Tibial artery (tissue), 4 donors: ENCODE results near the gene SUSD1.

ENCODE experiments used
- DNase-seq, 2 donors: peaks; one replicate each; pipeline ENCODE4 v3.0.0-alpha.2; 2019
- H3K27ac ChIP-seq, 2 donors: fragments of 200-600 bp; sonication (generic) in 1 of 2; 1 replicate in 1 of 2; 2 replicates in 1 of 2; pipeline ENCODE4 v1.5.1; 2018 to 2019; ENCODE audit warnings: mild to moderate bottlenecking in 1 of 2
- H3K27me3 ChIP-seq, 2 donors: fragments of 200-600 bp; sonication (generic) in 1 of 2; one replicate each; pipeline versions ENCODE4 v1.5.1 to v1.6.0; 2016 to 2019
- H3K36me3 ChIP-seq, 3 donors: fragments of 200-600 bp; sonication (generic) in 2 of 3; one replicate each; pipeline ENCODE4 v1.5.1; 2016 to 2019; ENCODE audit warnings: mild to moderate bottlenecking in 2 of 3
- H3K4me1 ChIP-seq, 4 donors: fragments of 200-600 bp; sonication (generic) in 2 of 4; 1 replicate in 3 of 4; 2 replicates in 1 of 4; pipeline ENCODE4 v1.5.1; 2016 to 2019
- H3K4me3 ChIP-seq, 2 donors: fragments of 200-600 bp; sonication (generic) in 1 of 2; 1 replicate in 1 of 2; 2 replicates in 1 of 2; pipeline ENCODE4 v1.5.1; 2018 to 2019; ENCODE audit warnings: mild to moderate bottlenecking in 2 of 2
- H3K9me3 ChIP-seq, 3 donors: fragments of 200-600 bp; sonication (generic) in 1 of 3; one replicate each; pipeline ENCODE4 v1.5.1; 2016 to 2019
- intact Hi-C: fragments of 100-400 bp; cut with DNase I; formaldehyde crosslinking; loops from one replicate; pipeline ENCODE4 v1.15.0; 2023; ENCODE audit warnings: low total_unique reads
- TF ChIP-seq, protein P1 (sequence below), 2 experiments: fragments of 200-600 bp in 1 of 2; fragments of 450-650 bp in 1 of 2; IDR thresholded peaks; one replicate each; pipeline ENCODE4 v1.5.1; 2017 to 2019; ENCODE audit warnings: antibody characterized with exemption in 2 of 2, mild to moderate bottlenecking in 1 of 2, moderate library complexity in 1 of 2

Gene SUSD1

DNA sequence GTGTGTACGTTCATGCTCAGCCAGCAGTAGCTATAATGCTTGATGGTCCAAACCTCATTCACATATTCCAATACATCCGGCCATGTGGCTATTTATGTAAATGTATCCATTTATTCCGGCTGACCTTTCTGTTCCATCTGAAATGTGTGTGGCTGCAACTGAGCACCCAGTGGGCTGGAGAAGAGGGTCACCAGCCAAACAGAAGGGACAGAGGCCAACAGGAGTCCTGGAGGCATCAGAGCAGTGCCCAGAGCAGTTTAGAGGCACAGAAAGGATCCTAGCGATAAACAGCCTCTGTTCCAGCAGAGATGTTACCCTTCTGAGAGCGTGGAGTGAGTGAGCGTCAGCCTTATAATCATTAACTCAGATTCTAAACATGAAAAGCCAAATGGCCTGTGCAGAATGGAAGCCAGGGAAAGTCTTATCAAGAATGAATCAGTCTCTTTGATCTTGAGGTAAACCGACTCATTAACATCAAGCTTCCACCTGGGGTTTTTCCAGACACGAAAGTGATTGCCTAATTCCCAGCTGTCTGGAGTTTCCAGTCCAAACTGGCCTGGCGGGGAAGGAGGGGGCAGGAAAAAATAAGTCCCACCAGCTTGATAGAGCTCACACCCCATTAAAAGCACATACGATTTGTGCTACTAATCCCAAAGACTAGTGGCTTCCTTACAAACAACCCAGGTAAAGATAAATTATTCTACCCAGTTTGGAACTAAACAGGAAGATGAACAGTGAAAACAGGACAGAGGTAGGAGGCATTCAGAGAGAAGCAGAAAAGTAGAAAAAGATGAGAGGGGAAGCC lies 55.7 kb downstream of the SUSD1 start:
- TF ChIP-seq, protein P1, sequence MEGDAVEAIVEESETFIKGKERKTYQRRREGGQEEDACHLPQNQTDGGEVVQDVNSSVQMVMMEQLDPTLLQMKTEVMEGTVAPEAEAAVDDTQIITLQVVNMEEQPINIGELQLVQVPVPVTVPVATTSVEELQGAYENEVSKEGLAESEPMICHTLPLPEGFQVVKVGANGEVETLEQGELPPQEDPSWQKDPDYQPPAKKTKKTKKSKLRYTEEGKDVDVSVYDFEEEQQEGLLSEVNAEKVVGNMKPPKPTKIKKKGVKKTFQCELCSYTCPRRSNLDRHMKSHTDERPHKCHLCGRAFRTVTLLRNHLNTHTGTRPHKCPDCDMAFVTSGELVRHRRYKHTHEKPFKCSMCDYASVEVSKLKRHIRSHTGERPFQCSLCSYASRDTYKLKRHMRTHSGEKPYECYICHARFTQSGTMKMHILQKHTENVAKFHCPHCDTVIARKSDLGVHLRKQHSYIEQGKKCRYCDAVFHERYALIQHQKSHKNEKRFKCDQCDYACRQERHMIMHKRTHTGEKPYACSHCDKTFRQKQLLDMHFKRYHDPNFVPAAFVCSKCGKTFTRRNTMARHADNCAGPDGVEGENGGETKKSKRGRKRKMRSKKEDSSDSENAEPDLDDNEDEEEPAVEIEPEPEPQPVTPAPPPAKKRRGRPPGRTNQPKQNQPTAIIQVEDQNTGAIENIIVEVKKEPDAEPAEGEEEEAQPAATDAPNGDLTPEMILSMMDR (IDR thresholded peaks at IDR 0.05), result no peak
- no peak for DNase-seq
- no peaks in the 10 kb centered on the region for H3K9me3 ChIP-seq
- H3K36me3 ChIP-seq, result peaks cover 12 to 33% (median 18%) of the 10 kb centered on the region in 3 donors
- intact Hi-C loops, result no loop called here
- H3K27ac ChIP-seq, result no peak overlapping the region
- H3K4me3 ChIP-seq, result no peak overlapping the region
- no peaks in the 10 kb centered on the region for H3K4me1 ChIP-seq
- H3K27me3 ChIP-seq, result no peaks in the 10 kb centered on the region

DNA sequence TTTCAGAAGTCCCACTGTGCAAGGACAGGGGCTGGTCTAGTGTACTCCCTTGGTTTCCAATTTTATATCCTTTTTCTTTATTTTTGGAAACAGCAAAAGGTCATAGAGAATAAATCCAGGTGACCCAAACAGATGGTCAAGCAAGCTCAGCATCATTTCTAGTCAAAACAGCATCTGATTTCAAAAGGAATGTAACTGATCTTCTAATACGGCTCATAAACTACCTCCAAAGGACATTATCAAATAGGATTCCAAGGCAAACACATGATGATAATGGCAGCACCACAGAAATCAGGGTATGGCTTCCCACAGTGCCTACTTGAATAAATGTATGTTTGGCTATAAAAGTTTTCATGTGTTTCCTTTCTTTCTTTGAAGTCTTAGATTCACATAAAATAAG lies 57.1 kb downstream of the SUSD1 start:
- intact Hi-C loops, result no loop called here
- Histone ChIP-seq H3K4me3 (no peak overlapping the region), H3K27me3 (no peaks in the 10 kb centered on the region), H3K9me3 (no peaks in the 10 kb centered on the region), H3K27ac (no peak overlapping the region), H3K4me1 (no peaks in the 10 kb centered on the region), H3K36me3 (peaks cover under 1 to 20% (median 8%) of the 10 kb centered on the region in 3 donors)
- no peak for DNase-seq
- TF ChIP-seq, protein P1 (IDR thresholded peaks at IDR 0.05), result no peak

DNA sequence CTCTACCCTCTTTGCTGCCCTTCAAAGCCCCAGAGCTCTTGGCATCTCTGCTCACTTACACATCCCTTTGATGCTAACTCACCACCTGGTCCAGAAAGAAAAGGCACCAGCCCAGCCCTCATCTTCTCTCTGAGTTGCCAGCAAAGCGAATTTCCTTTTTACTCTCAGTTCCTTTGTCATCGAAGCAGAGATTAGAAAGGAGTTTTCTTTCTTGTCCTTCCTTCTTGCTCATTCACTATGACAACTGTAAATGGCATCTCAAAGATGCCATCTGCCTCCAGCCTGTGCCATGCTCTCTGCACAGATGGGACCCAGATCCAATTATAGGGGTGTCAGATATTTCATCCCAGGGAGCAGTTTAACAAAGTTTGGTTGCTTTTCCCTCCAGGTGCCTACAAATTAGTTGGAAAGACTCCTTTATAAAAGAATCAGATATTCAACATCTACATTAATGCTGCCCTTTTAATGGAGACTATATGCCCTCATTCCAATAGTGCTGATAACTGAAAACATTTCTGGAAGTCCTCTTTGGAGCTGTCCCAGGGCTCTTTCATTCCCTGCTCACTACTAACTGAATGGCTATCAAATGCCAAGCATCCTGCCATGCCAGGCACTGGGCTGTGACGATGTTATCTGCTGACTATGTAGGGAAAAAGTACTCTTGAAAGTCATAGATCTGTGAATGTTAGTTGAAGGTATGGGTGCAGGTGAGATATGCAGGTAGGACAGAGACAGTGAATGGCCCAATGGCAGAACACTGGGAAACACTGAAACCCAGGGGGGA lies 58.9 kb downstream of the SUSD1 start:
- TF ChIP-seq, protein P1 (IDR thresholded peaks at IDR 0.05), result no peak
- no peak for DNase-seq
- H3K9me3 ChIP-seq, result no peaks in the 10 kb centered on the region
- H3K27me3 ChIP-seq, result no peaks in the 10 kb centered on the region
- no peak overlapping the region for H3K27ac ChIP-seq
- H3K4me1 ChIP-seq, result no peaks in the 10 kb centered on the region
- intact Hi-C loops, result no loop called here
- H3K36me3 ChIP-seq, result peaks cover 2 to 15% (median 11%) of the 10 kb centered on the region in 3 donors
- no peak overlapping the region for H3K4me3 ChIP-seq

DNA sequence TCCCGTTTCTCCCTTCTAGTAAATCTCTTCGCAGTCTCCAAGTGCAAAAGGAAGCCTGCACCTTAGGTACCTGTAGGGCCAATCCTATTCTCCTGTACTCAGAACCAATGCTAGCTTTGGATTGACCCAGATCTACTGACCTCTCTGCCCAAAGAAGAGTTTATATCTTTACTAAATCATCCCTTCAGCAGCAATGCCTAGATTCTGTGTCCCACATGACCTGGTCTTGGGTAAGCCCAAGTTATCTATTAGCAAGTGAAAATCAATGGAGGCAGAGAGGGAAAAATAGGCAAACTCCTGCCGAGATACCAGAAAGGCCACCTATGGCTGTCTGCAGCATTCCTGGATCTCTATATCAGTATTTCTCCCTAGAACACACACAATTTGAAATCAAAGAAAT lies 60.0 kb downstream of the SUSD1 start:
- no peak overlapping the region for H3K27ac ChIP-seq

DNA sequence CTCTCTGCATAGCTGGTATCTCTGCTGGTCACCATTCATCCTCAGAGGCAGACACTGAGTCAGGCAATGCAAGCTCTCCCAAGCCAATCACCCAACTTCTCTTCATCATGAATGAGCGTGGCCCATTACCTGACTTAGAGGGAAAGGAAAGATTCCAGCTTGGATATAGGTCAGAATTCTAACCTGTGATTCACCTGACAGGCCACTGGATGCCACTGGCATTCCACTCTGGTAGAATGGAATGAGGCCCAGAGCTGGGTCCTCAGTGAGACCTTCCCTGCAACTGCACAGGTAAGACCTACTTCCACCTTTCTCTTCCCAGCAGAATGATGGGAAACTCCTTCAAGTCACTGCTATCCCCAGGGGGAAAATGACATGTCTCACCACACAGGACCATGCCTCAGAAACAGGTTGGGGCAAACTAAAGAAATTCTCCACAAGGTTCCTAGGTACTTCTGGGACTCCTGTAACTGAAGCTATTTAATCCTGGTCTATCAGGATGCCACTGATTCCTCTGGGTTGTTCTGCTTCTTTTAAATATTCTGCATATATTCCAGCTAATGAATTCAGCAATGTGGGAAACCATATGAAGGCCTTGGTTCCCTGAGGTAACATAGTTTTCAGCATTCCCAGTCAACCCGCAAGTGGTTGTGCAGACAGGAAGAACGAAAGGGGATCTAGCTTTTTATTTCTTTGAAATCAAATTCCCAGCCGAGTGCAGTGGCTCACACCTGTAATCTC lies 62.0 kb downstream of the SUSD1 start:
- intact Hi-C loops, result no loop called here
- TF ChIP-seq, protein P1 (IDR thresholded peaks at IDR 0.05), result peak; percentile 28 to 40

More for the DNA sequence above, 60.0 kb downstream of the SUSD1 start:
- Histone ChIP-seq H3K4me3 (no peak overlapping the region), H3K4me1 (no peaks in the 10 kb centered on the region), H3K9me3 (no peaks in the 10 kb centered on the region), H3K27me3 (no peaks in the 10 kb centered on the region), H3K36me3 (peaks cover 5 to 16% (median 14%) of the 10 kb centered on the region in 3 donors)
- intact Hi-C loops, result no loop called here
- TF ChIP-seq, protein P1 (IDR thresholded peaks at IDR 0.05), result no peak
- no peak for DNase-seq

More for the DNA sequence above, 62.0 kb downstream of the SUSD1 start:
- Histone ChIP-seq H3K27ac (no peak overlapping the region), H3K9me3 (no peaks in the 10 kb centered on the region), H3K36me3 (peaks cover 5 to 14% (median 10%) of the 10 kb centered on the region in 3 donors), H3K4me3 (no peak overlapping the region), H3K4me1 (no peaks in the 10 kb centered on the region), H3K27me3 (no peaks in the 10 kb centered on the region)
- DNase-seq, result no peak
